Astrocyte of the cerebellum (primary cell): ENCODE measurements around the gene COG2.

ENCODE experiments used
- DNase-seq: peaks from one replicate; pipeline ENCODE4 v3.0.0-alpha.2; 2011; ENCODE audit warnings: low read depth
- H3K4me3 ChIP-seq: 2 replicates; pipeline ENCODE4 v1.5.1; 2011; ENCODE audit warnings: mild to moderate bottlenecking, low read depth, low read length, moderate library complexity
- CTCF ChIP-seq: IDR thresholded peaks from 2 replicates; pipeline ENCODE4 v1.5.1; 2012; ENCODE audit warnings: low read length, low read depth, moderate library complexity, mild to moderate bottlenecking; ENCODE audit errors: missing control alignments
- in situ Hi-C: cut with HindIII; loops from 2 replicates; pipeline ENCODE4 v1.10.0; 2017; ENCODE audit warnings: low sequenced_read_pairs

Gene COG2

GRCh38 chr1:230701434-230701833 is 59.2 kb downstream of the COG2 start:
- DNase-seq, result no peak
- no peak overlapping the region for H3K4me3 ChIP-seq
- in situ Hi-C loops, result no loop called here
- no peak for TF ChIP-seq CTCF

- DNase-seq, result no peak
- in situ Hi-C loops, result no loop called here
- no peak overlapping the region for H3K4me3 ChIP-seq
- TF ChIP-seq CTCF, result no peak
These were observed 59.9 kb downstream of the COG2 start for GRCh38 chr1:230701895-230702768.

GRCh38 chr1:230702934-230703678 is 60.8 kb downstream of the COG2 start:
- no peak for TF ChIP-seq CTCF
- DNase-seq, result no peak
- in situ Hi-C loops, result no loop called here
- H3K4me3 ChIP-seq, result no peak overlapping the region

- no peak for DNase-seq
- in situ Hi-C loops, result no loop called here
- TF ChIP-seq CTCF, result no peak
- H3K4me3 ChIP-seq, result no peak overlapping the region
These were observed 61.6 kb downstream of the COG2 start for GRCh38 chr1:230703679-230704385.

GRCh38 chr1:230704830-230705229 is 62.5 kb downstream of the COG2 start:
- DNase-seq, result no peak
- in situ Hi-C loops, result no loop called here
- no peak for TF ChIP-seq CTCF
- H3K4me3 ChIP-seq, result no peak overlapping the region

GRCh38 chr1:230705289-230706019 is 63.2 kb downstream of the COG2 start:
- in situ Hi-C loops, result no loop called here
- no peak for DNase-seq
- TF ChIP-seq CTCF, result no peak
- H3K4me3 ChIP-seq, result no peak overlapping the region
